HFF-Myc (cell line): Measurements from ENCODE around the gene STAT5A.

Source experiments
- DNase-seq: peaks from one replicate; pipeline ENCODE4 v3.0.0-alpha.2; 2011; ENCODE audit warnings: low read depth; ENCODE audit errors: extremely low read depth
- H3K4me3 ChIP-seq: replicated peaks from 2 replicates; pipeline ENCODE4 v1.5.1; 2011; ENCODE audit warnings: low read depth, mild to moderate bottlenecking, control low read depth, low read length
- CTCF ChIP-seq: IDR thresholded peaks from 2 replicates; pipeline ENCODE4 v1.5.1; 2012; ENCODE audit warnings: mild to moderate bottlenecking, low read depth, low read length, control low read depth; ENCODE audit errors: missing control alignments

STAT5A gene

GRCh38 chr17:42346481-42346880 is 58.2 kb downstream of the STAT5A start:
- DNase-seq = no peak
- TF ChIP-seq CTCF = no peak
- H3K4me3 ChIP-seq = no peak overlapping the region

GRCh38 chr17:42347198-42347597 is 58.9 kb downstream of the STAT5A start:
- peak; percentile 76 for DNase-seq
- no peak overlapping the region for H3K4me3 ChIP-seq
- TF ChIP-seq CTCF = no peak

GRCh38 chr17:42347606-42348005 is 59.3 kb downstream of the STAT5A start:
- H3K4me3 ChIP-seq = no peak overlapping the region
- no peak for TF ChIP-seq CTCF
- DNase-seq = no peak

- no peak for DNase-seq
- TF ChIP-seq CTCF = no peak
- no peak overlapping the region for H3K4me3 ChIP-seq
Observed at GRCh38 chr17:42348104-42348503, 59.8 kb downstream of the STAT5A start.

GRCh38 chr17:42354956-42355843 is 66.9 kb downstream of the STAT5A start:
- no peak for DNase-seq
- H3K4me3 ChIP-seq = no peak overlapping the region
- no peak for TF ChIP-seq CTCF

- DNase-seq = no peak
- H3K4me3 ChIP-seq = no peak overlapping the region
- no peak for TF ChIP-seq CTCF
Observed at GRCh38 chr17:42358434-42358833, 70.1 kb downstream of the STAT5A start.
